Breast epithelium (tissue), 4 donors: ENCODE measurements around the gene OR51D1. TPM values are rescaled to one million over a fixed set of nuclear protein-coding genes. Genes with fewer than 3 reads are reported as not detected.

Source experiments
- DNase-seq, 2 donors: peaks; one replicate each; pipeline ENCODE4 v3.0.0-alpha.2; 2019; ENCODE audit warnings: low spot score in 2 of 2
- H3K27ac ChIP-seq, 2 donors: fragments of 200-600 bp; sonication (generic) in 1 of 2; one replicate each; pipeline ENCODE4 v1.5.1; 2016 to 2019; ENCODE audit warnings: mild to moderate bottlenecking in 1 of 2
- H3K27me3 ChIP-seq, 2 donors: fragments of 200-600 bp; sonication (generic) in 1 of 2; one replicate each; pipeline versions ENCODE4 v1.5.1 to v1.6.0; 2017 to 2019; ENCODE audit warnings: control low read depth in 1 of 2, mild to moderate bottlenecking in 1 of 2
- H3K36me3 ChIP-seq: fragments of 200-600 bp; one replicate; pipeline ENCODE4 v1.5.1; 2019
- H3K4me1 ChIP-seq, 2 donors: fragments of 200-600 bp; sonication (generic); one replicate each; pipeline ENCODE4 v1.5.1; 2016 to 2019; ENCODE audit warnings: control low read depth in 1 of 2
- H3K4me3 ChIP-seq, 3 donors: fragments of 200-600 bp; sonication (generic); 1 replicate in 2 of 3; 2 replicates in 1 of 3; pipeline ENCODE4 v1.5.1; 2016 to 2019; ENCODE audit warnings: mild to moderate bottlenecking in 3 of 3, moderate library complexity in 2 of 3
- H3K9me3 ChIP-seq, 2 donors: fragments of 200-600 bp; sonication (generic) in 1 of 2; one replicate each; pipeline ENCODE4 v1.5.1; 2016 to 2019; ENCODE audit warnings: control low read depth in 1 of 2
- POLR2A ChIP-seq: fragments of 450-650 bp; IDR thresholded peaks from one replicate; pipeline ENCODE4 v1.6.1; 2016; ENCODE audit warnings: antibody characterized with exemption, mild to moderate bottlenecking, moderate library complexity
- POLR2AphosphoS5 ChIP-seq, 3 donors: sonication (generic); formaldehyde crosslinking; IDR thresholded peaks; one replicate each; pipeline ENCODE4 v1.6.1; 2017; ENCODE audit warnings: antibody characterized with exemption in 3 of 3
- intact Hi-C: fragments of 100-400 bp; cut with DNase I; formaldehyde crosslinking; loops from one replicate; pipeline ENCODE4 v1.15.1; 2023; ENCODE audit warnings: low total_unique reads
- total RNA-seq, 3 donors: library from RNA; depleted of rRNA; stranded (reverse); fragments of >200 nt; gene quantifications; one replicate each; pipeline ENCODE4 v1.1.0, GENCODE V29; 2016
- TF ChIP-seq, protein P1 (sequence below), 3 donors: fragments of 450-650 bp; IDR thresholded peaks; one replicate each; pipeline ENCODE4 v1.5.1; 2016 to 2017; ENCODE audit warnings: antibody characterized with exemption in 3 of 3, mild to moderate bottlenecking in 3 of 3, moderate library complexity in 3 of 3

Gene OR51D1
- total RNA-seq, 3 donors from 2014 or later = not detected

DNA sequence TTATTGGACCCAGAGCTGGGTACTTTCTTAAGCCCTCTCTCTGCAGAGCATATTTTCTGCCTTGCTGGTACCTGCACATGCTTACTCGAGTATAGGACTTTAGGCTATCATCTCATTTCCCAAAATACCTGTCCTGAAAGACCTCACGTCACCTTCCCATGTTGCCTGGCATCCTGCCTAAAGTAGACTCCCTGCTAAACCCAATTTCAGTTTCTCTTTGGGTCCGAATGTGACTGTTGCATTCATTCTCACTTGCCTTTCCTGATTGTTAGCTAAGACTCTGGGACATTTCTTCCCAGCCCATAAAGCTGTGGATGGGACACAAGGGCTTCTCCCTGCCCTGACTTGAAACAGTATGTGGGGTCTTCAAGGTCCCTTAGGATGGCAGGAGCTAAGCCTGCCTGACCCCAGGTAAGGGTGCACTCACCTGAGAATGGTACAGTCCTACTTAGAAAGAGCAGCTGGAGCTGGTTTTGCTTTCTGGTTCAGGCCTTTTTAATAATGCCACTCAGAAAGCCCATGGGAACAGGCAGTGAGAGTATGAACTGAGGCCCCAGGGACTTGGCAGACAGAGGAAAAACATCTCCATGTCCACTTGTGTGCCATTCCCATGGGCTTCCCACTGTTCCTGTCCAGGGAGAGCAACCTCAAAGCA is 47.5 kb downstream of the OR51D1 start:
- Histone ChIP-seq H3K36me3 (no peaks in the 10 kb centered on the region), H3K4me3 (no peak overlapping the region), H3K9me3 (no peaks in the 10 kb centered on the region), H3K4me1 (no peaks in the 10 kb centered on the region), H3K27me3 (no peaks in the 10 kb centered on the region), H3K27ac (no peak overlapping the region)
- no peak for DNase-seq
- TF ChIP-seq POLR2A = no peak
- no peak for TF ChIP-seq POLR2AphosphoS5 (IDR thresholded peaks at IDR 0.05)
- TF ChIP-seq, protein P1, sequence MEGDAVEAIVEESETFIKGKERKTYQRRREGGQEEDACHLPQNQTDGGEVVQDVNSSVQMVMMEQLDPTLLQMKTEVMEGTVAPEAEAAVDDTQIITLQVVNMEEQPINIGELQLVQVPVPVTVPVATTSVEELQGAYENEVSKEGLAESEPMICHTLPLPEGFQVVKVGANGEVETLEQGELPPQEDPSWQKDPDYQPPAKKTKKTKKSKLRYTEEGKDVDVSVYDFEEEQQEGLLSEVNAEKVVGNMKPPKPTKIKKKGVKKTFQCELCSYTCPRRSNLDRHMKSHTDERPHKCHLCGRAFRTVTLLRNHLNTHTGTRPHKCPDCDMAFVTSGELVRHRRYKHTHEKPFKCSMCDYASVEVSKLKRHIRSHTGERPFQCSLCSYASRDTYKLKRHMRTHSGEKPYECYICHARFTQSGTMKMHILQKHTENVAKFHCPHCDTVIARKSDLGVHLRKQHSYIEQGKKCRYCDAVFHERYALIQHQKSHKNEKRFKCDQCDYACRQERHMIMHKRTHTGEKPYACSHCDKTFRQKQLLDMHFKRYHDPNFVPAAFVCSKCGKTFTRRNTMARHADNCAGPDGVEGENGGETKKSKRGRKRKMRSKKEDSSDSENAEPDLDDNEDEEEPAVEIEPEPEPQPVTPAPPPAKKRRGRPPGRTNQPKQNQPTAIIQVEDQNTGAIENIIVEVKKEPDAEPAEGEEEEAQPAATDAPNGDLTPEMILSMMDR (IDR thresholded peaks at IDR 0.05) = no peak
- intact Hi-C loops = no loop called here

Other genes starting within 250 kb of the OR51D1 start
- gene TRIM21, start 243.8 kb upstream of the OR51D1 start, total RNA-seq = 10 to 100 TPM; 12.5 to 17.7 (median 14.1) TPM
- not detected for gene OR52K2, start 188.2 kb upstream of the OR51D1 start, total RNA-seq
- under 1 TPM in 2 of 3 donors, not detected in 1; under 0.01 TPM for gene OR52K1, start 154.8 kb upstream of the OR51D1 start, total RNA-seq
- gene OR52M1, start 92.3 kb upstream of the OR51D1 start, total RNA-seq = not detected
- not detected for gene OR52I2, start 55.7 kb upstream of the OR51D1 start, total RNA-seq
- gene OR52I1, start 43.4 kb upstream of the OR51D1 start, total RNA-seq = not detected
- gene TRIM68, start 29.2 kb upstream of the OR51D1 start, total RNA-seq = 10 to 100 TPM; 12.6 to 30.0 (median 19.3) TPM
- gene OR51E1, start 6.5 kb downstream of the OR51D1 start, total RNA-seq = under 1 TPM; 0.29 to 0.33 (median 0.32) TPM
- not detected for gene OR51E2, start 60.4 kb downstream of the OR51D1 start, total RNA-seq
- gene MMP26, start 67.3 kb downstream of the OR51D1 start, total RNA-seq = not detected
- not detected for gene OR51F1, start 132.5 kb downstream of the OR51D1 start, total RNA-seq
- gene OR52R1, start 166.9 kb downstream of the OR51D1 start, total RNA-seq = not detected
- gene OR51F2, start 183.8 kb downstream of the OR51D1 start, total RNA-seq = not detected
- not detected for gene OR51S1, start 211.7 kb downstream of the OR51D1 start, total RNA-seq
- not detected for gene OR51T1, start 244.4 kb downstream of the OR51D1 start, total RNA-seq